Fibroblast of the aortic adventitia (primary cell): Measurements from ENCODE around the gene LRBA. TPM values are rescaled to one million over a fixed set of nuclear protein-coding genes. Genes with fewer than 3 reads are reported as not detected.

Experiments
- DNase-seq: peaks from one replicate; pipeline ENCODE4 v3.0.0-alpha.2; 2010; ENCODE audit warnings: low read depth
- H3K4me3 ChIP-seq: 2 replicates; pipeline ENCODE4 v1.5.1; 2011; ENCODE audit warnings: low read depth, mild to moderate bottlenecking, control low read depth, low read length, moderate library complexity
- CTCF ChIP-seq: IDR thresholded peaks from 2 replicates; pipeline ENCODE4 v1.5.1; 2011; ENCODE audit warnings: mild to moderate bottlenecking, low read length, control low read depth, inconsistent platforms; ENCODE audit not compliant: insufficient read depth
- small RNA-seq: library from RNA; depleted of rRNA; stranded (forward); fragments of <200 nt; gene quantifications from one replicate; pipeline ENCODE3, GENCODE V24; 2012
- total RNA-seq: library from RNA; depleted of rRNA; stranded (reverse); fragments of >200 nt; gene quantifications from 2 replicates; pipeline ENCODE4 v1.2.3, GENCODE V29; 2012; ENCODE audit warnings: low replicate concordance

LRBA gene
- total RNA-seq, 1 donor = 45.8 TPM

GRCh38 chr4:150215601-150216000 is 799.5 kb downstream of the LRBA start:
- no peak for DNase-seq
- H3K4me3 ChIP-seq = no peak overlapping the region
- TF ChIP-seq CTCF = no peak

Small RNA genes within 50 kb of the gene (small RNA-seq; reads per million reads assigned to genes)
- gene RNA5SP168 = not detected

Other genes starting within 250 kb of the LRBA start
- 4,133 and 5,107 TPM in 2 replicates for gene RPS3A, start 84.3 kb upstream of the LRBA start, total RNA-seq